Astrocyte (in vitro differentiated cells and primary cell): ENCODE measurements around the gene EXOSC1.

Experiments
- EZH2 ChIP-seq: IDR thresholded peaks from 2 replicates; pipeline ENCODE4 v1.6.1; 2012; ENCODE audit warnings: mild to moderate bottlenecking, low read length, inconsistent platforms; ENCODE audit not compliant: insufficient read depth
- TF ChIP-seq, protein P1 (sequence below): IDR thresholded peaks from 2 replicates; pipeline ENCODE4 v1.5.1; 2011; ENCODE audit warnings: low read depth, mild to moderate bottlenecking, inconsistent platforms, low read length, moderate library complexity; ENCODE audit not compliant: insufficient read depth

DNA sequence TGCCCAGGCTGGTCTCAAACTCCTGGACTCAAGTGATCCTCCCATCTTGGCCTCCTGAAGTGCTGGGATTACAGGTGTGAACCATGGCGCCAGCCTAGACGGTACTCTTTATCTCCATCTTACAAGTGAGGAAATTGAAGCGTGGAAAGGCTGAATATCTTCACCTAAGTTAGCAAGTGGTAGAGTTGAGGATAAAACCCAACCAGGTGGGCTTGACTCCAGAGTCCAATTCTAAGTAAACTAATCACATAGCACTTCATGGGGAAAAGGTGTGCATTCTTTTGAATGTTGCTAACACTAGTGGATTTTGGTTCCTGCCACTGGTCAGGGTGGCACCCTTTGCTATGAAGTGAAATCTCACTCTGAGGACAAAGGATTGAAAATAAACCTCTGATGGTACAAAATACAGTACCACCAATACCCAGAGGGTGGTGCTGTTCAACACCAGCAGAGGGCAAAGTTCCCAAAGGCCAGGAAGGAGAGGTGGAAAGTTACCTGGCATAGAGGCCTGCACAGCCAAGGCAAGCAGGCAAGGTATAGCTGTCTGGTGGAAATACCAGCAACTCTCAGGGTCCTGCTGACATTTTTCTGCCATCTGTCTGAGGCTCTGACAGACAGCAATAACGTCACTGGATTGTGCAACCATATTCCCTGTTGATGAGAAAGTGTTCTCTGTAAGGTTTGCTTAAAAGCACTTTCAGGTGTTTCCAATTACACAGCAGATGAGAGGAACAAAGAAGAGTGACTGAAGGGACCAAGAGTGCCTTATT, 17.7 kb upstream of the EXOSC1 start:
- TF ChIP-seq, protein P1, sequence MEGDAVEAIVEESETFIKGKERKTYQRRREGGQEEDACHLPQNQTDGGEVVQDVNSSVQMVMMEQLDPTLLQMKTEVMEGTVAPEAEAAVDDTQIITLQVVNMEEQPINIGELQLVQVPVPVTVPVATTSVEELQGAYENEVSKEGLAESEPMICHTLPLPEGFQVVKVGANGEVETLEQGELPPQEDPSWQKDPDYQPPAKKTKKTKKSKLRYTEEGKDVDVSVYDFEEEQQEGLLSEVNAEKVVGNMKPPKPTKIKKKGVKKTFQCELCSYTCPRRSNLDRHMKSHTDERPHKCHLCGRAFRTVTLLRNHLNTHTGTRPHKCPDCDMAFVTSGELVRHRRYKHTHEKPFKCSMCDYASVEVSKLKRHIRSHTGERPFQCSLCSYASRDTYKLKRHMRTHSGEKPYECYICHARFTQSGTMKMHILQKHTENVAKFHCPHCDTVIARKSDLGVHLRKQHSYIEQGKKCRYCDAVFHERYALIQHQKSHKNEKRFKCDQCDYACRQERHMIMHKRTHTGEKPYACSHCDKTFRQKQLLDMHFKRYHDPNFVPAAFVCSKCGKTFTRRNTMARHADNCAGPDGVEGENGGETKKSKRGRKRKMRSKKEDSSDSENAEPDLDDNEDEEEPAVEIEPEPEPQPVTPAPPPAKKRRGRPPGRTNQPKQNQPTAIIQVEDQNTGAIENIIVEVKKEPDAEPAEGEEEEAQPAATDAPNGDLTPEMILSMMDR, result peak; percentile 79
- no peak for TF ChIP-seq EZH2
